Epithelial cell of proximal tubule (primary cell): ENCODE data around the gene SLC34A2. TPM values are rescaled to one million over a fixed set of nuclear protein-coding genes. Genes with fewer than 3 reads are reported as not detected.

Source experiments
- DNase-seq: peaks from one replicate; pipeline ENCODE4 v3.0.0-alpha.2; 2011; ENCODE audit warnings: low read depth
- H3K4me3 ChIP-seq: 2 replicates; pipeline ENCODE4 v1.5.1; 2011; ENCODE audit warnings: low read depth, mild to moderate bottlenecking, low read length
- total RNA-seq: library from RNA; depleted of rRNA; stranded (reverse); fragments of >200 nt; gene quantifications from 2 replicates; pipeline ENCODE4 v1.2.3, GENCODE V29; 2015
- TF ChIP-seq, protein P1 (sequence below): conservative IDR thresholded peaks from 2 replicates; pipeline ENCODE4 v1.5.1; 2012; ENCODE audit warnings: low read depth, mild to moderate bottlenecking, low read length

SLC34A2 gene
- total RNA-seq, 1 donor from 2014 or later: 14.8 TPM

DNA sequence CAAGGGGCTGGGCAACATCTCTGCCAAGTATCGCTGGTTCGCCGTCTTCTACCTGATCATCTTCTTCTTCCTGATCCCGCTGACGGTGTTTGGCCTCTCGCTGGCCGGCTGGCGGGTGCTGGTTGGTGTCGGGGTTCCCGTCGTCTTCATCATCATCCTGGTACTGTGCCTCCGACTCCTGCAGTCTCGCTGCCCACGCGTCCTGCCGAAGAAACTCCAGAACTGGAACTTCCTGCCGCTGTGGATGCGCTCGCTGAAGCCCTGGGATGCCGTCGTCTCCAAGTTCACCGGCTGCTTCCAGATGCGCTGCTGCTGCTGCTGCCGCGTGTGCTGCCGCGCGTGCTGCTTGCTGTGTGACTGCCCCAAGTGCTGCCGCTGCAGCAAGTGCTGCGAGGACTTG, 20.6 kb downstream of the SLC34A2 start:
- H3K4me3 ChIP-seq: no peak overlapping the region
- TF ChIP-seq, protein P1, sequence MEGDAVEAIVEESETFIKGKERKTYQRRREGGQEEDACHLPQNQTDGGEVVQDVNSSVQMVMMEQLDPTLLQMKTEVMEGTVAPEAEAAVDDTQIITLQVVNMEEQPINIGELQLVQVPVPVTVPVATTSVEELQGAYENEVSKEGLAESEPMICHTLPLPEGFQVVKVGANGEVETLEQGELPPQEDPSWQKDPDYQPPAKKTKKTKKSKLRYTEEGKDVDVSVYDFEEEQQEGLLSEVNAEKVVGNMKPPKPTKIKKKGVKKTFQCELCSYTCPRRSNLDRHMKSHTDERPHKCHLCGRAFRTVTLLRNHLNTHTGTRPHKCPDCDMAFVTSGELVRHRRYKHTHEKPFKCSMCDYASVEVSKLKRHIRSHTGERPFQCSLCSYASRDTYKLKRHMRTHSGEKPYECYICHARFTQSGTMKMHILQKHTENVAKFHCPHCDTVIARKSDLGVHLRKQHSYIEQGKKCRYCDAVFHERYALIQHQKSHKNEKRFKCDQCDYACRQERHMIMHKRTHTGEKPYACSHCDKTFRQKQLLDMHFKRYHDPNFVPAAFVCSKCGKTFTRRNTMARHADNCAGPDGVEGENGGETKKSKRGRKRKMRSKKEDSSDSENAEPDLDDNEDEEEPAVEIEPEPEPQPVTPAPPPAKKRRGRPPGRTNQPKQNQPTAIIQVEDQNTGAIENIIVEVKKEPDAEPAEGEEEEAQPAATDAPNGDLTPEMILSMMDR: no peak
- DNase-seq: no peak

DNA sequence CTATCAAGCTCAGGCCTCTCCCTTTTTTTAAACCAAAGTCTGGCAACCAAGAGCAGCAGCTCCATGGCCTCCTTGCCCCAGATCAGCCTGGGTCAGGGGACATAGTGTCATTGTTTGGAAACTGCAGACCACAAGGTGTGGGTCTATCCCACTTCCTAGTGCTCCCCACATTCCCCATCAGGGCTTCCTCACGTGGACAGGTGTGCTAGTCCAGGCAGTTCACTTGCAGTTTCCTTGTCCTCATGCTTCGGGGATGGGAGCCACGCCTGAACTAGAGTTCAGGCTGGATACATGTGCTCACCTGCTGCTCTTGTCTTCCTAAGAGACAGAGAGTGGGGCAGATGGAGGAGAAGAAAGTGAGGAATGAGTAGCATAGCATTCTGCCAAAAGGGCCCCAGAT, 21.5 kb downstream of the SLC34A2 start:
- DNase-seq: no peak
- TF ChIP-seq, protein P1: no peak
- H3K4me3 ChIP-seq: no peak overlapping the region

DNA sequence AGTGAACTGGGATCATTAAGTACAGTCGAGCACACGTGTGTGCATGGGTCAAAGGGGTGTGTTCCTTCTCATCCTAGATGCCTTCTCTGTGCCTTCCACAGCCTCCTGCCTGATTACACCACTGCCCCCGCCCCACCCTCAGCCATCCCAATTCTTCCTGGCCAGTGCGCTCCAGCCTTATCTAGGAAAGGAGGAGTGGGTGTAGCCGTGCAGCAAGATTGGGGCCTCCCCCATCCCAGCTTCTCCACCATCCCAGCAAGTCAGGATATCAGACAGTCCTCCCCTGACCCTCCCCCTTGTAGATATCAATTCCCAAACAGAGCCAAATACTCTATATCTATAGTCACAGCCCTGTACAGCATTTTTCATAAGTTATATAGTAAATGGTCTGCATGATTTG, 22.3 kb downstream of the SLC34A2 start:
- H3K4me3 ChIP-seq: no peak overlapping the region
- TF ChIP-seq, protein P1: no peak
- no peak for DNase-seq

DNA sequence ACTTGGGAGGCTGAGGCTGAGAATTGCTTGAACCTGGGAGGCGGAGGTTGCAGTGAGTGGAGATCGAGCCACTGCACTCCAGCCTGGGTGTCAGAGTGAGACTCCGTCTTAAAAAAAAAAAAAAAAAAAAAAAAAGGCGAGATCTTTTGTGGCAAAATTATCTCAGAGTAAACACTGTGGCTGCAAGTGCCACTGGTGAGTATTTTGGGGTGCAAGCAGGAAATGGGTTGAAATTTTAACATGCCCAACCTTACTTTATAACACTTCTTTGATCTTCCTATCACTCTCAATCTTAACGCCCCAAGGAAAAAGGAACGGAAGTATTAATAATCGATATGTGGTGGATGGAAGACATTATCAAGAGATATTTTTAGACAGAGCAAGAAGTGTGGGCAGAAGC, 32.1 kb downstream of the SLC34A2 start:
- H3K4me3 ChIP-seq: no peak overlapping the region
- DNase-seq: no peak
- TF ChIP-seq, protein P1: no peak

DNA sequence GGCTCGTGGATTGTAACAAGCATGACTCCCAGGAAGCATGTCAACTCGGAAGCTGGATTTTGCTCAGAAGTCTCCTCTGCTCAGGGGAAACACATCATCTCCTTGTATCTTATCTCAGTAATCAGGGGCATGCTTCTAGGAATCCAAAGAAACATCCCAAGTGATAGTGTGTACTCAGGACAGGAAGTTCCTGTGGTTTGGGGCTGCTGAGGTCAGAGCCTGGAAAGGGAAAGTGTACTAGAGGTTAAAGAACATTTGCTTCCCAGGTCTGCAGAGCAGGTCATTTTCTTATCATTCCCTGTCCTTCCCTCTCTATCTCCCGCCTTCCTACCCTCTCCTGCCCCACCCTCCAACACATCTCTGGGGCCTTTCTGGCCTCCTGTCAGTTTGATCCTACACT, 38.8 kb downstream of the SLC34A2 start:
- H3K4me3 ChIP-seq: no peak overlapping the region
- TF ChIP-seq, protein P1: no peak
- DNase-seq: no peak

DNA sequence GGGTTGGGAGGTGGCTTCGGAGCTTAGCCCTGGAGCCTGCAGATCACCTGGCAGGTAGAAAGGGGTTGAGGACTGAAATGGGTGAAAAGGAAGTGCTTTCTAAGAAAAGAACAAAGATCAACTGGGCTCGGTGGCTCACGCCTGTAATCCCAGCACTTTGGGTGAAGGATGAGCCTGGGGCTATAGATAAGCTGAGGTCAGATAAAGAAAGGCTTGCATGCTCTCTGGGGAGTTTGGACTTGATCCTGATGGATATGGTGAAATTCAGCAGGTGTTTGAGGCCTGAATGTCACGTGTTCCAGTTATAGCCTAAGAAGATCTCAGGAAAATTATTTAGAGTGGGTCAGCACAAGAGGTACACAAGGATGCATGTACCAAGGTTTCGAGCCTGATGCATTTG, 40.8 kb downstream of the SLC34A2 start:
- no peak overlapping the region for H3K4me3 ChIP-seq
- DNase-seq: no peak
- TF ChIP-seq, protein P1: no peak

DNA sequence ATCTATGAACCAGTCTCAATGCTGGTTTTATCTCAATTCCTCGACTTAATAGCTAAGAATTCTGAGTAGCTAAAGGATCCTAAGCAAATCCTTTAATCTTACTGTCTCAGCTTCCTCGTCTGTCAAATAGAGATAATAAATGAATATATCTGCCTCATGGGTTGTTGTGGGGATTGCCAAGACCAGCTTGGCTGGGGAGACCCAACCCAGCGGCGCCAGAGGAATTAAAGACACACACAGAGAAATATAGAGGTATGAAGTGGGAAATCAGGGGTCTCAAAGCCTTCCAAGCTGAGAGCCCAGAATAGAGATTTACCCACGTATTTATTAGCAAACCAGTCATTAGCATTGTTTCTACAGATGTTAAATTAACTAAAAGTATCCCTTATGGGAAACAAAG, 41.9 kb downstream of the SLC34A2 start:
- TF ChIP-seq, protein P1: no peak
- DNase-seq: no peak
- no peak overlapping the region for H3K4me3 ChIP-seq
